ENCODE data around the gene RNF217. TPM values are rescaled to one million over a fixed set of nuclear protein-coding genes. Genes with fewer than 3 reads are reported as not detected.
"Not testable (repeated sequence)": the region's sequence is repeated elsewhere in the genome, so short reads cannot be mapped to it uniquely, and the experiment has no call there.

RNF217 gene
- polyA plus RNA-seq (2013, experiment 1 of 2) = 13.2 TPM
- polyA plus RNA-seq (2013, experiment 2 of 2) = 11.8 TPM

GRCh38 chr6:124961777-124962638 is at the start of gene RNF217:
Gene RNF217 (plus strand): TSS chr6:124962437. CDS start chr6:124962545, 108 bp downstream.
- Histone ChIP-seq H3K4me3 (ENCODE audit: extremely low read depth, insufficient read depth, low read length, poor library complexity, severe bottlenecking) (peak within 1 kb of the TSS; percentile 73), H3K27ac (ENCODE audit: low read depth, low read length, severe bottlenecking) (peak within 1 kb of the TSS; percentile 64), H3K36me3 (ENCODE audit: control insufficient read depth, insufficient read depth, low read length) (peaks cover 4% of the 10 kb centered on the region), H3K9me3 (ENCODE audit: control insufficient read depth, low read length) (no peaks in the 10 kb centered on the region), H3K4me1 (ENCODE audit: control insufficient read depth, insufficient read depth, low read length, poor library complexity, severe bottlenecking) (peaks cover 7% of the 10 kb centered on the region)
- 0 to 1% methylated on average over 35 to 84 of the region's 101 CpGs for WGBS, 2 experiments (ENCODE audit: insufficient coverage in 2 of 2)

GRCh38 chr6:124913056-124913455 is 49.2 kb upstream of the RNF217 start:
- Histone ChIP-seq H3K4me3 (ENCODE audit: extremely low read depth, insufficient read depth, low read length, poor library complexity, severe bottlenecking) (no peak overlapping the region), H3K9me3 (ENCODE audit: control insufficient read depth, low read length) (no peaks in the 10 kb centered on the region), H3K4me1 (ENCODE audit: control insufficient read depth, insufficient read depth, low read length, poor library complexity, severe bottlenecking) (no peaks in the 10 kb centered on the region), H3K36me3 (ENCODE audit: control insufficient read depth, insufficient read depth, low read length) (no peaks in the 10 kb centered on the region), H3K27ac (ENCODE audit: low read depth, low read length, severe bottlenecking) (no peak overlapping the region)
- WGBS, 2 experiments (ENCODE audit: insufficient coverage in 2 of 2) = 80% methylated on average over 1 of the region's 1 CpG; no CpG with 5 or more reads in 1 of the 2 experiments

GRCh38 chr6:124917769-124918168 is 44.5 kb upstream of the RNF217 start:
- no peak overlapping the region for H3K27ac ChIP-seq (ENCODE audit: low read depth, low read length, severe bottlenecking)
- no peaks in the 10 kb centered on the region for H3K4me1 ChIP-seq (ENCODE audit: control insufficient read depth, insufficient read depth, low read length, poor library complexity, severe bottlenecking)
- H3K4me3 ChIP-seq (ENCODE audit: extremely low read depth, insufficient read depth, low read length, poor library complexity, severe bottlenecking) = no peak overlapping the region
- H3K9me3 ChIP-seq (ENCODE audit: control insufficient read depth, low read length) = peaks cover 11% of the 10 kb centered on the region
- no CpG with 5 or more reads among the region's 1 CpG for WGBS, 2 experiments (ENCODE audit: insufficient coverage in 2 of 2)
- H3K36me3 ChIP-seq (ENCODE audit: control insufficient read depth, insufficient read depth, low read length) = no peaks in the 10 kb centered on the region

GRCh38 chr6:124919703-124920102 is 42.5 kb upstream of the RNF217 start:
- H3K36me3 ChIP-seq (ENCODE audit: control insufficient read depth, insufficient read depth, low read length); H3K4me1 ChIP-seq (ENCODE audit: control insufficient read depth, insufficient read depth, low read length, poor library complexity, severe bottlenecking); H3K27ac ChIP-seq (ENCODE audit: low read depth, low read length, severe bottlenecking); H3K4me3 ChIP-seq (ENCODE audit: extremely low read depth, insufficient read depth, low read length, poor library complexity, severe bottlenecking): not testable (repeated sequence)
- 92 to 94% methylated on average over 1 to 2 of the region's 2 CpGs for WGBS, 2 experiments (ENCODE audit: insufficient coverage in 2 of 2)
- H3K9me3 ChIP-seq (ENCODE audit: control insufficient read depth, low read length) = peaks cover 11% of the 10 kb centered on the region

GRCh38 chr6:124924333-124924759 is 37.9 kb upstream of the RNF217 start:
- Histone ChIP-seq H3K36me3 (ENCODE audit: control insufficient read depth, insufficient read depth, low read length) (no peaks in the 10 kb centered on the region), H3K9me3 (ENCODE audit: control insufficient read depth, low read length) (peaks cover 11% of the 10 kb centered on the region), H3K27ac (ENCODE audit: low read depth, low read length, severe bottlenecking) (no peak overlapping the region), H3K4me1 (ENCODE audit: control insufficient read depth, insufficient read depth, low read length, poor library complexity, severe bottlenecking) (no peaks in the 10 kb centered on the region), H3K4me3 (ENCODE audit: extremely low read depth, insufficient read depth, low read length, poor library complexity, severe bottlenecking) (no peak overlapping the region)
- WGBS, 2 experiments (ENCODE audit: insufficient coverage in 2 of 2) = 0 to 50% methylated on average over 1 to 2 of the region's 3 CpGs

- Histone ChIP-seq H3K36me3 (ENCODE audit: control insufficient read depth, insufficient read depth, low read length) (no peaks in the 10 kb centered on the region), H3K27ac (ENCODE audit: low read depth, low read length, severe bottlenecking) (no peak overlapping the region), H3K9me3 (ENCODE audit: control insufficient read depth, low read length) (no peaks in the 10 kb centered on the region), H3K4me1 (ENCODE audit: control insufficient read depth, insufficient read depth, low read length, poor library complexity, severe bottlenecking) (no peaks in the 10 kb centered on the region), H3K4me3 (ENCODE audit: extremely low read depth, insufficient read depth, low read length, poor library complexity, severe bottlenecking) (no peak overlapping the region)
- WGBS, 2 experiments (ENCODE audit: insufficient coverage in 2 of 2) = 91 to 97% methylated on average over 2 of the region's 2 CpGs
These were observed 35.8 kb upstream of the RNF217 start for GRCh38 chr6:124926435-124926834.

GRCh38 chr6:124927806-124928205 is 34.4 kb upstream of the RNF217 start:
- Histone ChIP-seq H3K4me1 (ENCODE audit: control insufficient read depth, insufficient read depth, low read length, poor library complexity, severe bottlenecking) (no peaks in the 10 kb centered on the region), H3K27ac (ENCODE audit: low read depth, low read length, severe bottlenecking) (no peak overlapping the region), H3K9me3 (ENCODE audit: control insufficient read depth, low read length) (no peaks in the 10 kb centered on the region), H3K4me3 (ENCODE audit: extremely low read depth, insufficient read depth, low read length, poor library complexity, severe bottlenecking) (no peak overlapping the region), H3K36me3 (ENCODE audit: control insufficient read depth, insufficient read depth, low read length) (no peaks in the 10 kb centered on the region)
- 90 to 100% methylated on average over 2 of the region's 2 CpGs for whole genome bisulfite sequencing, 2 experiments (ENCODE audit: insufficient coverage in 2 of 2)

GRCh38 chr6:124928851-124929250 is 33.4 kb upstream of the RNF217 start:
- H3K27ac ChIP-seq (ENCODE audit: low read depth, low read length, severe bottlenecking) = no peak overlapping the region
- no peaks in the 10 kb centered on the region for H3K36me3 ChIP-seq (ENCODE audit: control insufficient read depth, insufficient read depth, low read length)

GRCh38 chr6:124937645-124938044 is 24.6 kb upstream of the RNF217 start:
- Histone ChIP-seq H3K36me3 (ENCODE audit: control insufficient read depth, insufficient read depth, low read length) (no peaks in the 10 kb centered on the region), H3K4me1 (ENCODE audit: control insufficient read depth, insufficient read depth, low read length, poor library complexity, severe bottlenecking) (no peaks in the 10 kb centered on the region), H3K4me3 (ENCODE audit: extremely low read depth, insufficient read depth, low read length, poor library complexity, severe bottlenecking) (no peak overlapping the region), H3K27ac (ENCODE audit: low read depth, low read length, severe bottlenecking) (no peak overlapping the region), H3K9me3 (ENCODE audit: control insufficient read depth, low read length) (no peaks in the 10 kb centered on the region)
- 100% methylated on average over 2 of the region's 6 CpGs; no CpG with 5 or more reads in 1 of the 2 experiments for WGBS, 2 experiments (ENCODE audit: insufficient coverage in 2 of 2)

More at GRCh38 chr6:124928851-124929250, 33.4 kb upstream of the RNF217 start:
- H3K4me1 ChIP-seq (ENCODE audit: control insufficient read depth, insufficient read depth, low read length, poor library complexity, severe bottlenecking) = no peaks in the 10 kb centered on the region
- no peaks in the 10 kb centered on the region for H3K9me3 ChIP-seq (ENCODE audit: control insufficient read depth, low read length)
- 100% methylated on average over 1 of the region's 4 CpGs; no CpG with 5 or more reads in 1 of the 2 experiments for WGBS, 2 experiments (ENCODE audit: insufficient coverage in 2 of 2)
- no peak overlapping the region for H3K4me3 ChIP-seq (ENCODE audit: extremely low read depth, insufficient read depth, low read length, poor library complexity, severe bottlenecking)

- H3K4me1 ChIP-seq (ENCODE audit: control insufficient read depth, insufficient read depth, low read length, poor library complexity, severe bottlenecking) = no peaks in the 10 kb centered on the region
- no peaks in the 10 kb centered on the region for H3K36me3 ChIP-seq (ENCODE audit: control insufficient read depth, insufficient read depth, low read length)
- H3K27ac ChIP-seq (ENCODE audit: low read depth, low read length, severe bottlenecking) = no peak overlapping the region
- H3K4me3 ChIP-seq (ENCODE audit: extremely low read depth, insufficient read depth, low read length, poor library complexity, severe bottlenecking) = no peak overlapping the region
- no peaks in the 10 kb centered on the region for H3K9me3 ChIP-seq (ENCODE audit: control insufficient read depth, low read length)
These were observed 21.0 kb upstream of the RNF217 start for GRCh38 chr6:124941259-124941658.

- Histone ChIP-seq H3K27ac (ENCODE audit: low read depth, low read length, severe bottlenecking) (no peak overlapping the region), H3K36me3 (ENCODE audit: control insufficient read depth, insufficient read depth, low read length) (no peaks in the 10 kb centered on the region), H3K4me3 (ENCODE audit: extremely low read depth, insufficient read depth, low read length, poor library complexity, severe bottlenecking) (no peak overlapping the region), H3K4me1 (ENCODE audit: control insufficient read depth, insufficient read depth, low read length, poor library complexity, severe bottlenecking) (no peaks in the 10 kb centered on the region), H3K9me3 (ENCODE audit: control insufficient read depth, low read length) (no peaks in the 10 kb centered on the region)
- WGBS, 2 experiments (ENCODE audit: insufficient coverage in 2 of 2) = no CpG with 5 or more reads among the region's 1 CpG
These were observed 18.6 kb upstream of the RNF217 start for GRCh38 chr6:124943658-124944057.

All from mesodermal cell (in vitro differentiated cells).